Neural crest cell (in vitro differentiated cells): Measurements from ENCODE around the gene ACSS2. TPM values are rescaled to one million over a fixed set of nuclear protein-coding genes. Genes with fewer than 3 reads are reported as not detected.

ENCODE experiments used
- DNase-seq: peaks from one replicate; pipeline ENCODE4 v3.0.0; 2021; ENCODE audit warnings: low read depth, mixed read lengths, low spot score
- H3K27ac Mint-ChIP-seq: one replicate; pipeline ENCODE4 v1.8.0; 2021; ENCODE audit warnings: mild to moderate bottlenecking, mixed read lengths; ENCODE audit not compliant: unreplicated experiment
- H3K27me3 Mint-ChIP-seq: 2 replicates; pipeline ENCODE4 v1.8.0; 2021; ENCODE audit warnings: low read depth, mild to moderate bottlenecking, mixed read lengths
- H3K36me3 Mint-ChIP-seq: 2 replicates; pipeline ENCODE4 v1.8.0; 2021; ENCODE audit warnings: low read depth, mild to moderate bottlenecking, mixed read lengths
- H3K4me1 Mint-ChIP-seq: 2 replicates; pipeline ENCODE4 v1.8.0; 2021; ENCODE audit warnings: mixed read lengths
- H3K4me3 Mint-ChIP-seq: one replicate; pipeline ENCODE4 v1.8.0; 2021; ENCODE audit warnings: mild to moderate bottlenecking, mixed read lengths
- H3K9me3 Mint-ChIP-seq: 2 replicates; pipeline ENCODE4 v1.8.0; 2021; ENCODE audit warnings: mixed read lengths
- total RNA-seq: library from RNA; stranded (reverse); gene quantifications from 2 replicates; pipeline ENCODE4 v1.2.1, GENCODE V29; 2021
- TF ChIP-seq, protein P1 (sequence below): fragments of 200-600 bp; sonication (generic); conservative IDR thresholded peaks from 2 replicates; pipeline ENCODE4 v1.5.0; 2021; ENCODE audit warnings: antibody characterized with exemption, mild to moderate bottlenecking

Gene ACSS2
- total RNA-seq, 1 donor from 2014 or later = 90.9 TPM

- H3K4me3 Mint-ChIP-seq = no peak overlapping the region
- H3K27me3 Mint-ChIP-seq = peaks cover 4% of the 10 kb centered on the region
- H3K36me3 Mint-ChIP-seq = no peaks in the 10 kb centered on the region
- no peak overlapping the region for H3K27ac Mint-ChIP-seq
- no peak for DNase-seq
- TF ChIP-seq, protein P1, sequence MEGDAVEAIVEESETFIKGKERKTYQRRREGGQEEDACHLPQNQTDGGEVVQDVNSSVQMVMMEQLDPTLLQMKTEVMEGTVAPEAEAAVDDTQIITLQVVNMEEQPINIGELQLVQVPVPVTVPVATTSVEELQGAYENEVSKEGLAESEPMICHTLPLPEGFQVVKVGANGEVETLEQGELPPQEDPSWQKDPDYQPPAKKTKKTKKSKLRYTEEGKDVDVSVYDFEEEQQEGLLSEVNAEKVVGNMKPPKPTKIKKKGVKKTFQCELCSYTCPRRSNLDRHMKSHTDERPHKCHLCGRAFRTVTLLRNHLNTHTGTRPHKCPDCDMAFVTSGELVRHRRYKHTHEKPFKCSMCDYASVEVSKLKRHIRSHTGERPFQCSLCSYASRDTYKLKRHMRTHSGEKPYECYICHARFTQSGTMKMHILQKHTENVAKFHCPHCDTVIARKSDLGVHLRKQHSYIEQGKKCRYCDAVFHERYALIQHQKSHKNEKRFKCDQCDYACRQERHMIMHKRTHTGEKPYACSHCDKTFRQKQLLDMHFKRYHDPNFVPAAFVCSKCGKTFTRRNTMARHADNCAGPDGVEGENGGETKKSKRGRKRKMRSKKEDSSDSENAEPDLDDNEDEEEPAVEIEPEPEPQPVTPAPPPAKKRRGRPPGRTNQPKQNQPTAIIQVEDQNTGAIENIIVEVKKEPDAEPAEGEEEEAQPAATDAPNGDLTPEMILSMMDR = no peak
- peaks cover 29% of the 10 kb centered on the region for H3K4me1 Mint-ChIP-seq
- no peaks in the 10 kb centered on the region for H3K9me3 Mint-ChIP-seq
Observed at GRCh38 chr20:34974246-34974645, 97.8 kb downstream of the ACSS2 start.

- Mint-ChIP-seq H3K4me1 (peaks cover 29% of the 10 kb centered on the region), H3K4me3 (no peak overlapping the region), H3K9me3 (no peaks in the 10 kb centered on the region), H3K27ac (no peak overlapping the region), H3K36me3 (no peaks in the 10 kb centered on the region), H3K27me3 (peaks cover 4% of the 10 kb centered on the region)
- TF ChIP-seq, protein P1 = no peak
- no peak for DNase-seq
Observed at GRCh38 chr20:34976286-34976685, 99.9 kb downstream of the ACSS2 start.

Other genes with a start within 250 kb of the ACSS2 start
- 54.9 and 55.5 TPM in 2 replicates for gene PIGU, start 199.5 kb upstream of the ACSS2 start, total RNA-seq
- gene TP53INP2, start 172.3 kb upstream of the ACSS2 start, total RNA-seq = 17.1 and 17.2 TPM in 2 replicates
- gene NCOA6, start 51.0 kb upstream of the ACSS2 start, total RNA-seq = 76.0 and 79.5 TPM in 2 replicates
- gene GGT7, start 3.8 kb upstream of the ACSS2 start, total RNA-seq = 64.1 and 67.7 TPM in 2 replicates
- 78.8 and 84.5 TPM in 2 replicates for gene GSS, start 79.2 kb downstream of the ACSS2 start, total RNA-seq
- gene MYH7B, start 79.3 kb downstream of the ACSS2 start, total RNA-seq = 0.55 and 0.77 TPM in 2 replicates
- gene TRPC4AP, start 216.2 kb downstream of the ACSS2 start, total RNA-seq = 94.0 and 96.2 TPM in 2 replicates